ENCODE measurements around the gene SYNPO2L.
"Not testable (repeated sequence)": the region's sequence is repeated elsewhere in the genome, so short reads cannot be mapped to it uniquely, and the experiment has no call there.

The SYNPO2L gene

DNA sequence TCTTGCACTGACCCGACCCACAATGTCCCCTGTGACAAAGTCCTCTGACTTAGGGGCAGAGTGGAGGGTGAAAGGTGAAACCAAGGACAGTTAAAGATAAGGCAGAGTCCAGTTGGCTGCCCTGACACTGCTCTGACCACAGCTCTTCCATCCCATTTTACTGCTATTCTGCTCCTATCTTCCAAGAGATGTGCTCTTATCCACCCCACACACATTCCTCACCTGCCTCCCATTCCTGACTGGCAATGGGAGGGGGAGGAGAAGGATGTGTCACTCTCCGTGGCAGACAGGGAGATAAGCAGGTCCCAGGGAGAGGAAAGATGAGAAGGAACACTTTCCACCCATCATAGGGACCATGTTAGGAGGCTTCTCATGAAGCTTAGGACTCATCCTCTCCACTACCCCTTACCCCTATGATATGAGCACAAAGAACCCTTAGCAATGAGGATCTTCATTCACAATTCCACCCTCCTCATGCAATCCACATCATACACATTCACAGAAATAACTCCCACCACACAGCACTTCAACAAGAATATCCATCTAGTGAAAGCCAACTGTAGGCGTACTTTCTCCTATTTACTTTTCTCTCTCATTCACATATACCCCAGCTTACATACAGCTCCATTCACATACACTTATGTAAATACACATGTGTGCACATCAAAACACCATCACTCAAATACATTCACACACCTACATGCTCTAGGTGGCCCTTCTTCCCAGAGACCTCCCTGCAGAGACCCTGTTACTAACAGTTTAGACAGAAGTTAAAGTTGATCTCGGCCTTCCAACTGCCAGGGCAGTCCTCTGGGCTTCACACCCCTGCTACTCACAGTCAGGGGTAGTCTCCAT lies 6.6 kb downstream of the SYNPO2L start:
- no peak for DNase-seq (ENCODE audit: low read depth in 3 of 3)

DNA sequence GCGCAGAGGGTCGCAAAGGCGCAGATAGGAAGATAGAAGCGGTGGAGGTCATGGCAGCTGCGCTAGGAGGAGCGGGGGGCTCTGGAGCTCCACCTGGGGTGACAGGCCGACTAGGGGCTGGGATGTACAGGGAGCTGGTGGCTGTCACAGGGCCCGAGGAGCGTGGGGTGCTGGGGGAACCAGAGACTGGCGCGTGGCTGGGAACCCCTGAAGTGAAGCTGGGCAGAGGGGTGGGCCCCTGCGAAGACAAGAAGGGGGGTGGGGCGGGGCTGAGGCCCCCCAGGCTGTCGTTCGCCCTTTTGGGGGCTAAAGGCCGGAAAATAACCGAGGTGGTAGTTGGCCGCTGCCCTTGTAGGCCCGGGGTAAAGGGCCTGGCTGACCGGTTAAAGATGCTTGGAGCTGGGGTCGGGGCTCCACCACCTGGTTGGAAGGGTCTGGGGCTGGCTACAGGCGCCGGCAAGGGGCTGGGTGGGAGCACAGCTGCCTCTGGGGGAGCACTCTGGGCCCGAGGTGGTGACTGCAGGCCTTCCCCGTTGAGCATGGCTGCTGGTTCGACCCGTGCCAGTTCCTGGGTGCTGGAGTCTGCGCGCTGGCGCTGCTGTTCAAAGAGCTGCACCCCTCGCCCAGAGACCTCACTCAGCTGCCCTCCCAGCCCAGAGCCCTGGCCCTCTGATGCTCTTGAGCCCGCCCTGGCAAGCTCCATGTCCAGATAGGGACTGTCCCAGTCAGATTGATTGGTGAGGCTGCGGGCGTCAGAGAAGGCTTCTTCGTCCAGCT lies 7.8 kb downstream of the SYNPO2L start:
- DNase-seq (ENCODE audit: low read depth in 3 of 3), result no peak

DNA sequence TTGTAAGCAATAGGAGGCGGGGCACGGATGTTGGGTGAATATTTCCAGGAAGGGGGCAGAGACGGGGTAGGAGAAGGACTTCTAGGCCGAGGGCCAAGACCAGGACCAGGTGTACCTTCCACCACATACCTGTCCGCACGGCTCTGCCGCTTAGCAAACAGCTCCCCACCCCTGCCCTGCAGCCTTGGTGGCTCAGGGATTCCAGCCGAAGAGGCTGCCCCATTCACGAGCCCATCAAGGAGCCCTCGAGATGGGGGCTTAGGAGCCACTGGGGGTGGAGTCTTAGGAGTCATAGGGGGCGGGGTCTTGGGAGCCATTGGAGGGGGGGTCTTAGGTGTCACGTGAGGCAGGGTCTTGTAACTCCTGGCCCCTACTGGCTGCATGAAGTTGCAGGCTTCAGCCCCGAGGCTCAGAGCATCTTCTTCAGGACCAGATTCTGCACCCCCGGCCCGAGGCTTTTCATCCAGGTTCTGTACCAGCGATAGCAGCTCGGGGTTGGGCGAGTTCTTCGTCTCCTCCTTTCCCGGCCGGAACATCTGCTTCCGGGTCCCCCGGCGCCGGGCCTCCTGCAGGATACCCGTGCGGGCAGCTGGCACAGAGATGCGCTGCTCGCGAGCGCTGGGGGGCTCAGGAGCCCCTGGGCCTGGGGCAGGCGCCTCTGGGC lies 8.5 kb downstream of the SYNPO2L start:
- peak in 1 of 3 donors; percentile 6 for DNase-seq (ENCODE audit: low read depth in 3 of 3)

DNA sequence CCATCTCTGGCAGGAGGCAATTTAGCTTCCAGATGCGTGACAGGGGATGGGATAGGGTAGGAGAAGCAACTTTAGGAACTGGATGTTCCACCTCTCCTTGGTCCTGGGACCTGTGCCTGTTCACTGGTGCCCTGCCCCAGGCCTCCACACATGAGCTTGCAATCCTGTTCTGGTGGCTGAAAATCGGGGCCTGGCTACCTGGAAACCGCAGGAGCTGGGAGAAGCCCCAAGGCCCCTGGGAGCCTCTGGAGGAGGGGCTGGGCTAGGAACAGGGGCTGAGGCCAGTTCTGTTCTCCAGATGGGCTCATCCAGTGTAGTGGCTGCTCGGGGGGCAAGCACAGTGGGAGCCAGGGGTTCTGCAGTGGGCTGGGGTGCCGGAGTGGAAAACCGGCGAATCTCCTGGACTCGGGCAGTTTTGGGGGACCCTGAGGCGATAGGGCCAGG lies 9.2 kb downstream of the SYNPO2L start:
- DNase-seq (ENCODE audit: low read depth in 3 of 3), result no peak

DNA sequence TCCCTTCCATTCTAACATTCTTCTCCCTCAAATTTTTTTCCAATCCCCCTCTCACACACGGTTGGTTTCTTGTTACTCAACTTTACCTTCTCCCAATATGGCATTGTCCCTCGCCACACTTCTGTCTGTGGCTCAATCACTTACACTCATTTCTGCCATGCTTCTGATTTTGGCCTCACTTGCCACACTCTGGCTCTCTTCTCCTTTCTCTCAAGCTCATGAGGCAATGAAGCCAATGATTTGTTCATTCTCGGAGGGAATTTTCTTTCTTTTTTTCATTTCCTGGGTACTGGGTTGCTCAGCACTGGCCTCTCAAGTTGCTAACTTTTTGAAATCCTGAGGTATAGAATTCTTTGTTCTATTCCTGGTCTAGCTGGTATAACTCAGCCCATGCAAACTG lies 10.6 kb downstream of the SYNPO2L start:
- no peak for DNase-seq (ENCODE audit: low read depth in 3 of 3)

DNA sequence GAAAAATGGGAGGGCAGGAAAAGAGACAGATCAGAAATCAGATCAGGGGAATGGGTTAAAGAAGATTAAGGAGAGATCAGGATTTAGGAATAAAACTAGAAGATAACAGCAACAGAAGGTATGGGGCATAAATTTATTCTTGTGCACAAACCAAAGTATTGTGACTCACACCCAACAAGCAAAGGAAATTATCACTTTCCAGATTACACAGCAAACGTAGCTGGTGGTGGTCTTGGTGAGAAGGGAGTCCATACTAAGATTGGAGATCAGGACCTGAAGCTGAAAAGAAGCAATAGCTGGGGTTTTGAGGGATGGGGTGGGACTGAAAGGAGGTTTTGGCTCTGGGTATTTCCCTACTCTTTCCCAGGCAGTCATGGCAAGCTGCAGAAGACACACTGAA lies 11.1 kb downstream of the SYNPO2L start:
- no peak for DNase-seq (ENCODE audit: low read depth in 3 of 3)

DNA sequence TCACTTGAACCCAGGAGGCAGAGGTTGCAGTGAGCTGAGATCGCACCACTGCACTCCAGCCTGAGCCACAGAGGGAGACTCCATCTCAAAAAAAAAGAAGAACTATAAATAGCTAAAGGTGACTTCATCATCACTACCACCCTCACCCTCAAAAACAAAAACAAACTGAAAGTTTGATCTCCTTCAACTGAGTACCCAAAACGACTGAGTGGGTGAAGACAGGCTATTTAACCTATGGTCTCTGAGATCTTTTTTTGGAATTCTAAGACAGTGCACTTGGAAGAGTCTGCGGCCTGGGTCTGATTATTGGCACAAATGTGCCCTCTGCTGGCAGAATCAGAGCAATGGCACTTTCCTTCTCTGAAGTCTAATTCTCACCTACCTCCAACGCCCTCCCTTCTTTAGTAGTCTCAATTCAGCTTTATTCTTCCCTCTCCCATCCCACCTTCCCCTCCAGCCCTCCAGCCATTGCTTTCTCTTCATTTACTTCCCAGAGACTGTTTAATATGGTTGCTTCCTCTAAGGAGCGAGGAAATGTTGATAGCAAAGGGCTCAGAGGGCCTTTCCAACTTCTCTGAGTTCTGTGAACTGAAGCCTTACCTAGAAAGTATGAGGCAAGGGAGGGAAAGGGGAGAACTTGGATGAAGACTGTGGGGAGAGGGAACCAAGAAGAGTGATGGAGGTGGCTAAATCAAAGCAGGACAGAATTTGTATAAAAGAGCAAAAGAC lies 11.7 kb downstream of the SYNPO2L start:
- DNase-seq (ENCODE audit: low read depth in 3 of 3), result peak in 2 of 3 donors; percentile 9 to 17

DNA sequence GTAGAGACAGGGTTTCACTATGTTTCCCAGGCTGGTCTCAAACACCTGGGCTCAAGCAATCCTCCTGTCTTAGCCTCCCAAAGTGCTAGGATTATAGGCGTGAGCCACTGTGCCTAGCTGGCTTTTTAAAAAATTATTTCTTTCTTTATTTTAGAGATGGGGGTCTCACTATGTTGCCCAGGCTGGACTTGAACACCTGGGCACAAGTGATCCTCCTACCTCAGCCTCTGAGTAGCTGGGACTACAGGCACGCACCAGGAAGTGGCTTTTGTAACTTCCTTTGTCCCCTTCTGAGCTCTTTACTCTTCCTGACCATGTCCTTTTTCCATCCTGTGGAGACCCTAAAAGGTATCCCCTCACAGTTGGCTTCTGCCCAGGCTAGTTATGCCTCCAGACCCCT lies 12.5 kb downstream of the SYNPO2L start:
- no peak for DNase-seq (ENCODE audit: low read depth in 3 of 3)

DNA sequence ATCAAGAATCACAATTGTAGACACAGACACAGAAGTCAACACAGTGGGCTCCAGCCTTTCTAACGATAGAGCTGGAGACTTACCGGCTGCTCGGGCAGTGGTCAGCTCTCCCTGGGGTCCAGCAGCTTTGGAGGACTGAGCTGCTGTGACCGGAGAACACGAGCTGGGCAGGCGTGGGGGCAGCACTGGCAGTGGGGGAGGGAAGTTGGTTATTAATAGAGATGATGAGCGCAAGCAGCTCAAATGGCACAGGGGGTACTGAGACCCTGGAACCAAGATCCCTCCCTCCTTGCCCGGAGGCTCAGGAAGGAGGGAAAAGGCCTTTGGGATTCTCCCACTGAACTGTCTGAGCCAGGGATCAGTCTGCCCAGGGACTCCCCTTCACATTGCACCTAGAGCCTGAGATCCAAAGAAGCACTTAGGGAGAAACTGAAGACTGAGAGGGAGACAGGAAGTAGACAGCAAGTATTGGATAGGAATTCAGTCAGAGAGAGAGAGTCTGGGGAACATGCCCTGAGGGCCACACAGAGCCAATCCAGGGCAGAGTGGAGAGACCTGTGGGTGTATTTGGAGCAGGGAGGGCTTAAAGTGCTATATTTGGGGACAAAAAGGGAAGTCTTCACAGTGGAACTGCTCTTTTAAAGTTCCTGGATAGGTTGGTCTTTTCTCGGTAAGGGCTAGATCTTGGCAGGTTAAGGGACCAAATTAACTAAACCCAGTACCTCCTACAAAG lies 14.3 kb downstream of the SYNPO2L start, which contains the start of gene MYOZ1:
Gene MYOZ1 (minus strand): TSS at position 147 of the 733 bp plus-strand sequence. CDS start 1,457 bp downstream, outside the sequence.
- DNase-seq (ENCODE audit: low read depth in 3 of 3), result no peak

DNA sequence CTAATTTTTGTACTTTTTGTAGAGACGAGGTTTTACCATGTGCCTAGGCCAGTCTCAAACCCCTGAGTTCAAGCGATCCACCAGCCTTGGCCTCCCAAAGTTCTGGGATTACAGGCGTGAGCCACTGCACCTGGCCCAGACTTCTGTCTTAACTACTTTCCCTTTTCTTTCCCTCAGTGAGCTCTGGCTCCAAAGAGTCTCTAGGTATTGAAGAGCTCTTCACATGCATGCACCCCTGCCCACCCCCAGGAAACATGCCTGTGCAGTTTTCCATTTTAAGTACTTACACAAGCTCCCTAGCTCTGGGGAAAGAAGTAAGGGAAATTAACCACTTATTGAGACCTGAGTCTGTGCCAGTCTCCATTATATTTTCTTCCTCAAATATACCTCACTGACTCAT lies 16.5 kb downstream of the SYNPO2L start:
- no peak for DNase-seq (ENCODE audit: low read depth in 3 of 3)

DNA sequence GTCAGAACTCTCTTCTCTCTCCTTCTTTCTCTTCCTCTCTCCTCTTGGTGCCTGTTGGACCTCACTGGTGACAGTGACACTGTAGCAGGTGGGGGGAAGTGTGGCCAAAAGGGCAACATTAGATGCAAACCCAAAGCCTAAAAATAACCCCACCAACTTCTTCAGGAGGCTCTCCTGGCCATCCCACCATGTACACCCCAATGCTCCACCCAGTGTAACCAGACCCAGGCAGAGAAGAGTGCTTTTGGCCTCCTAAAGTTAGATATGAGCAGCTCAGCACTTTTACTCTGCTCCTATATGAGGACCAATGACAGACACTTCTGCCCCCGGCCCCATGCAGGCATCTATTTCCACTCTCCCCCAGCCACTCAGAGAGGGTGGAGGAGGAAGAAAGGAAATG lies 20.0 kb downstream of the SYNPO2L start:
- DNase-seq (ENCODE audit: low read depth in 3 of 3), result no peak

DNA sequence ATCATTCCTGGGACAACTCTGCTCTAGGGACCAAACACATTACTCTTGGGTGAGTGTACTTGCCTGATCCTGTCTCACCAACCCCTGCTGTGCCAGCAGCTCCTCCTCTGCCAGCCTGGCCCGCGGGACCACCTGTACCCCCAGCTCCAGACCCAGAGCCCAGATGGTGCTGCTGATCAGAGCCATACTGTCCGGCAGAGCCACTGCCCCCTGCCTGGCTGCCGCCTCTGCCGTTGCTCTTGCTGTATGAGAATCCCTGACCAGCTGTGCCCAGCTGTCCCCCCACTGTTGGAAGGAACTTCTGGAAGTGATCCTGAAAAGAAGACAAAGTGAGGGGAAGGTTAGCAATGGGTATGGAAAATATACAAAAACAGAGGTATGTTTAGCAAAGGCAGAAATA lies 21.4 kb downstream of the SYNPO2L start:
- no peak for DNase-seq (ENCODE audit: low read depth in 3 of 3)

DNA sequence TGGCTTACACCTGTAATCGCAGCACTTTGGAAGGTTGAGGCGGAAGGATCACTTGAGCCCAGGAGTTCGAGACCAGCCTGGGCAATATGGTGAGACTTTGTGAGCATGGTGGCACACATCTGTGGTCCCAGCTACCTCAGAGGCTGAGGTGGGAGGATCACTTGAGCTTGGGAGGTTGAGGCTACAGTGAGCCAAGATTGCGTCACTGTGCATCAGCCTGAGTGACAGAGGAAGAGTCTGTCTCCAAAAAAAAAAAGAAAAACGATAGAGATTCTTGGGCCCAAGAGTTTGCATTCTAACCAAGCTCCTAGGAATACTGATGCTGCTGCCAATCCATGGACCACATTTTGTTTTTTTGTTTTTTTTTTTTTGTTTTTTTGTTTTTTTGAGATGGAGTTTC lies 26.7 kb downstream of the SYNPO2L start:
- no peak for DNase-seq (ENCODE audit: low read depth in 3 of 3)

DNA sequence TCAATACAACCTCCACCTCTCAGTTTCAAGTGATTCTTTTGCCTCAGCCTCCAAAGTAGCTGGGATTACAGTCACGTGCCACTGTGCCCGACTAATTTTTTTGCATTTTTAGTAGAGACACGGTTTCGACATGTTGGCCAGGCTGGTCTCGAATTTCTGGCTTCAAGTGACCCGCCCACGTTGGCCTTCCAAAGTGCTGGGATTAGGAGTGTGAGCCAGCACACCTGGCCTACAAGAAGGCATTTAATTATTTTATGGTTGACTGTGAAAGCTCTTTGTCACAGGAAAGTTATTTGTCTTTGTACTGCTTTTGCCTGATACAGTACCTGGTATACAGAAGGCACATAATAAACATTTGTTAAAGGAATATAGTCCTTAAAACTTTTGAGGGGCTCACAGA lies 27.4 kb downstream of the SYNPO2L start:
- DNase-seq (ENCODE audit: low read depth in 3 of 3), result no peak

DNA sequence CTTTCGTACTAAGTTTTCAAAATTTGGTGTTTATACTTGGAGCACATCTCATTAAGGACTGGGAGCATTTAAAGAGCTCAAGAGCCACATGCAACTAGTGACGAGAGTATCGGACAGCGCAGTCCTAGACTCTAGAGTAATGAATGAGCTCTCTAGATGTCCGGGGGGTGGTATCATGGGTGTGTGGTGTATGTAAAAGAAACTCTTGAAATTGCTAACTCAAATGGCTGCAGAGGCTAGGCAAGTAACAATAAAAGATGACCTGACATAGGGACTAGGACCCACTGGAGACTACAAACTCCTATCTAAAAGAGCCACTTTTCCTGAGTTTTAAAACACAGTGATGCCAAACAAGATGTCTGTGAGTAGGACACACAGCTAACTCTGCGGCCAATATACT lies 28.5 kb downstream of the SYNPO2L start:
- DNase-seq (ENCODE audit: low read depth in 3 of 3), result no peak

DNA sequence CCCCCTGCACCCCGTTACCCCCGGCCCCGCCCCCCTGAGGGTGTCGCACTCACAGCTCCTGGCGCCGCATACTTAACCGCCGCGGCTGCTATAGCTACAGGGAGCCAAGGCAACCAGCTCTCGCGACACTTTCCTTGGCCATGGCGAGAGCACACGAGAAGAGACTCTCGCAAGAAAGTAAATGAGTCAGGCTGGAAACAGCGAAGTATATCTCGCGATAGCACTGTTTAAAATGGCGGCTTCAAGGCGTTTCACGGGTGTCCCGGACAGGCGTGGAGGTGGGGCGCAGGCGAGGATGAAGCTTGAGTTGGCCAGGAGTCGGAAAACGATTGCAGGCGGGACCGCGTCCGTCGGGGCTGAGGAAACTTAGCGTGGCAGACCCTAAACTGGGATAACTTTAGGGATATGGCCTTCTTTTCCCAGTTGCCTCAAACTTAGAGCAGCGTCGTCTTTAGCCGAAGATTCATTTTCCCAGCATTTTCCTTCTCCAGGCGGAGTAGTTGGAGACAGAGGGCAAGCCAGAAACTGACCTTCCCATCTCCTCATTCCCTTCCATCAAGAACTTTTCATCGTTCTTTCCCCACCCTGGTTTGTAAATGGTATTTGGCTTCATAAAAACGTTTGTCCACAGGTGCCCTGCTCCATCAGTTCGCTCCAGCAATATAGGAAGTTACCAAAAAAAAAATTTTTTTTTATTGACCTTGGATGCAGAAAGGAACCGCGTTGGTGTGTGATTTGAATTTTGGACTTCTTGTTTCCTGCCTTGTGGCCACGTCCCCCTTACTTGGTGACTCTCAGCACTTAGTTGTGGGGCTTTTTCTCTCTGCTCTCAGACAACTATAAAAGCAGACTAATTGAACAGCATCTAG lies 29.7 kb downstream of the SYNPO2L start:
- DNase-seq (ENCODE audit: low read depth in 3 of 3), result peak; percentile 83 to 87 (median 86)

DNA sequence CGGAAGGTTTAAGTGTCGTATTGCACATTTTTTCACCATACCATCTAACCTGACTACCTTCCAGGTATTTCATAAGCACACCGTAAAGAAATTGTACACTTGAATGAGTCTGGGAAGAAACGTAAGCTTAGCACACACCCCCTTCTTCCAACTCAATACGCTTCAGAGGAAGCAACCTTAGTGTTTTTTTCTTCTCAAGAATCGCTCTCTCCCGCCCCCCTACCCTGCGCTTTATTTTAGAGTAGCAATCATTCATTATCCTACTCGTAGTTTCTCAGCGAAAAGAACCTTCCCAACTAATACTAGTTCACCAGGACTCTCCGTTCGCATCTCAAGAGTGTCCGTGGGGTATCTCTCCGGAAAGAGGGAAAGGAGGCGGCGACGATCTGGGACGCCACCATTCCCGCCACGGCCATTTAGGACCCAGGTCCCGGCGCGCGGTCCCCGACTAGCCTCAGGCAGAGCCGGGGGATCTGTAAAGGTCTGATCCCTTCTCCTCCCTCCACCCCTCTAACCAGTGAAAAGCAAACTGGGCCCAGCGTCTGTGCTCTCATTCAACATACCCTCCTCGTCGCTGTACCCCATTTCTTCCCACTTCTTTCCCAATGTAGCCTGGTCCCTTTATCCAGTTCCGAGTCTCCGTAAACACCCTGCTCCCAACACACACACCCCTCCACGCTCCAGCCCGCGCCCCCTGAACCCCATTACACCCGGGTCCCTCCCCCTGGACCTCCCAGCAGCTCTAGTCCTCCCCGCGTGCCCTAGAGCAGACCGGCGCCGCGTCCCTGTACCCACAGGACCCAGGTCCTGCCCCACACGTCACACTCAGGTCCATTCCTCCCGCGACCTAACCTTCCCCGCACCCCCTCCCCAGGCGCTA lies 30.6 kb downstream of the SYNPO2L start:
- DNase-seq (ENCODE audit: low read depth in 3 of 3), result no peak

DNA sequence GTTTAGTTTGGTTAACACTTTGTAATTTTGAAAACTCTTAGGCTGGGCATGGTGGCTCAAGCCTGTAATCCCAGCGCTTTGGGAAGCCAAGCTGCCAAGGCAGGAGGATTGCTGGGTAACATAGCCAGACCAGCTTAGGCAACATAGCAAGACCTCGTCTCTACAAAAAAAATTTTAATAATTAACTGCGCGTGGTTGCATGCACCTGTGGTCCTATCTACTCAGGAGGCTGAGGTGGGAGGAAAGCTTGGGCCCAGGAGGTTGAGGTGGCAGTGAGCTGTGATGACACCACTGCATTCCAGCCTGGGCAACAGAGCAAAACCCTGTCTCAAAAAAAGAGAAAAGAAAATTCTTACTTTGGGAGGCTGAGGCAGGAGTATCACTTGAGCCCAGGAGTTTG lies 32.8 kb downstream of the SYNPO2L start:
- DNase-seq (ENCODE audit: low read depth in 3 of 3), result no peak

DNA sequence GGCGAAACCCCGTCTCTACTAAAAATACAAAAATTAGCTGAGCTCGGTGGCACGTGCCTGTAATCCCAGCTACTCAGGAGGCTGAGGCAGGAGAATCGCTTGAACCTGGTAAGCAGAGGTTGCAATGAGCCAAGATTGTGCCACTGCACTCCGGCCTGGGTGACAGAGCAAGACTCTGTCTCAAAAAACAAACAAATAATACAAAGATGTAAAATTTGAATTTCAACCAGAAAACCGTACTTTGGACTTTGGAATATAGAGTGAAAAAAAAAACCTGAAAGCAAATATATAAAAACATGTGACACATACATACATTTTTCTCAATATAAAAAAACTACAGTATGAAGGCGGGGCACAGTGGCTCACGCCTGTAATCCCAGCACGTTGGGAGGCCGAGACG lies 34.9 kb downstream of the SYNPO2L start:
- DNase-seq (ENCODE audit: low read depth in 3 of 3), result not testable (repeated sequence)

Measured in stimulated activated CD4-positive, alpha-beta T cell treated with anti-CD3 and anti-CD28 coated beads, TNF-alpha, amount 100 ng/mL, for 48 hours (primary cell).